ENCODE measurements around the gene PARVA. TPM values are rescaled to one million over a fixed set of nuclear protein-coding genes. Genes with fewer than 3 reads are reported as not detected.

PARVA gene
- total and polyA plus RNA-seq, 9 of the 15 experiments (the other 6 are each of a cell fraction or from before 2014, with no cell fraction given), result 0.11 TPM; not detected in 8

DNA sequence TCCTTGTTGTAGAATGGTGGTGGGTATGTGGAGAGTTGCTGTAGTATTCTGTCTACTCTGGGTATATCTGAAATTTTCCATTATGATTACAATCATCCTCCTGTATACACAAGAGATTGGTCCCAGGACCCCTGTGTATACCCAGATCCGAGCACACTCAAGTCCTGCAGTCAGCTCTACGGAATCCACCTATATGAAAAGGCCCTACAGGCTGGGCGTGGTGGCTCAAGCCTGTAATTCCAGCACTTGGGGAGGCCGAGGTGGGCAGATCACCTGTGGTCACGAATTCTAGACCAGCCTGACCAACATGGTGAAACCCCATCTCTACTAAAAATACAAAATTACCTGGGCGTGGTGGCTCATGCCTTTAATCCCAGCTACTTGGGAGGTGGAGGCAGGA is 17.2 kb downstream of the PARVA start:
- H3K4me1 ChIP-seq (replicated peaks in 1 of 2; ENCODE audit: control insufficient read depth in 2 of 2, insufficient read depth in 2 of 2, low read length in 2 of 2), result no peaks in the 10 kb centered on the region
- 5% methylated on average over 6 of the region's 6 CpGs for WGBS (ENCODE audit: insufficient coverage, low coverage, missing lambda C conversion rate)
- no peak overlapping the region for H2AFZ ChIP-seq (ENCODE audit: low read depth, low read length)
- intact Hi-C loops (cut with micrococcal nuclease) (no loop called here), in situ Hi-C loops (cut with MboI) (no loop called here)
- H3K79me2 ChIP-seq (ENCODE audit: control insufficient read depth, insufficient read depth, low read length), result no peaks in the 10 kb centered on the region
- H3K9ac ChIP-seq (ENCODE audit: insufficient read depth in 1 of 2, low read depth in 2 of 2, low read length in 2 of 2), result no peak overlapping the region
- no peaks in the 10 kb centered on the region for H3K9me3 ChIP-seq (replicated peaks; ENCODE audit: control insufficient read depth, insufficient read depth, low read depth, low read length)
- no peak for DNase-seq (ENCODE audit: extremely low read depth in 1 of 4, low spot score in 3 of 4)
- no peaks in the 10 kb centered on the region for H4K20me1 ChIP-seq (replicated peaks; ENCODE audit: control insufficient read depth, insufficient read depth, low read length)
- BruUV-seq (replicated peaks), result no TSS peak
- ChIA-PET POLR2A (no interaction called here), CTCF (ENCODE audit: low intra/inter-chr PET ratio) (no interaction called here)
- no peaks in the 10 kb centered on the region for H3K36me3 ChIP-seq (ENCODE audit: control insufficient read depth, insufficient read depth, low read length)
- no peak for ATAC-seq
- peaks cover 7 to 17% of the 10 kb centered on the region in 2 experiments; a peak in 2 of 5 replicates for H3K27me3 ChIP-seq (ENCODE audit: control insufficient read depth in 2 of 2, insufficient read depth in 2 of 2, low read length in 2 of 2)
- no peak for TF ChIP-seq ZNF551 (CRISPR knock-in tag; IDR thresholded peaks at IDR 0.05)
- no peak for TF ChIP-seq RCOR1 (IDR thresholded peaks at IDR 0.05; ENCODE audit: borderline replicate concordance in 1 of 2, low read depth in 2 of 2, low read length in 2 of 2)
- FAIRE-seq, result no peak
- no peak overlapping the region for H3K27ac ChIP-seq (ENCODE audit: extremely low read depth, low read depth, low read length)
- no peak overlapping the region for H3K4me3 ChIP-seq
- no peak overlapping the region for H3K4me2 ChIP-seq (ENCODE audit: insufficient read depth, low read length)
- H3K9me1 ChIP-seq (ENCODE audit: control insufficient read depth, insufficient read depth, low read length), result no peaks in the 10 kb centered on the region

DNA sequence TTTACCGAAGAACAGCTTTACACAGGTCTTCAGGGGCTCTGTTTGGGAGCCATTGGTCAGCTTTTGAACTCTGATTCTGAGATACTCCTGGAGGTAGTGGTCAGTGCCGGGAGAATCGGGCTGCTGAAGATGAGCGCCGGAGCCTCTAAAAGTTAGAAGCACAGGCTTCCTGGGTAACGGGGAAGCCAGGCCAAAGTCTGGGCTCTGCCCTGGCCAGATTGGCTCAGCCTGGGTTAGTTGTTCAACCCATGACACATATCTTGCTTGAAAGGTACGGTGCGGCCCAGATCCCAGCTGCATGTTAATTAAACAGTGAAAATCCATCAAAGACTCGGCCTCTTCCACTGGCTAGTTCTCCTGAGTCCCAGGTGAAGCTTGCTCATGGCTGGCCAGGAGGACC is 18.0 kb downstream of the PARVA start:
- Histone ChIP-seq H3K4me1 (replicated peaks in 1 of 2; ENCODE audit: control insufficient read depth in 2 of 2, insufficient read depth in 2 of 2, low read length in 2 of 2) (no peaks in the 10 kb centered on the region), H3K27ac (ENCODE audit: extremely low read depth, low read depth, low read length) (no peak overlapping the region), H3K9ac (ENCODE audit: insufficient read depth in 1 of 2, low read depth in 2 of 2, low read length in 2 of 2) (no peak overlapping the region), H3K9me3 (replicated peaks; ENCODE audit: control insufficient read depth, insufficient read depth, low read depth, low read length) (no peaks in the 10 kb centered on the region), H3K79me2 (ENCODE audit: control insufficient read depth, insufficient read depth, low read length) (no peaks in the 10 kb centered on the region), H4K20me1 (replicated peaks; ENCODE audit: control insufficient read depth, insufficient read depth, low read length) (no peaks in the 10 kb centered on the region), H3K4me3 (no peak overlapping the region), H3K27me3 (ENCODE audit: control insufficient read depth in 2 of 2, insufficient read depth in 2 of 2, low read length in 2 of 2) (peaks cover 7 to 13% of the 10 kb centered on the region in 2 experiments; a peak in 2 of 5 replicates), H3K36me3 (ENCODE audit: control insufficient read depth, insufficient read depth, low read length) (no peaks in the 10 kb centered on the region), H3K9me1 (ENCODE audit: control insufficient read depth, insufficient read depth, low read length) (no peaks in the 10 kb centered on the region), H3K4me2 (ENCODE audit: insufficient read depth, low read length) (no peak overlapping the region), H2AFZ (ENCODE audit: low read depth, low read length) (no peak overlapping the region)
- DNase-seq (ENCODE audit: extremely low read depth in 1 of 4, low spot score in 3 of 4), result no peak
- 7% methylated on average over 8 of the region's 9 CpGs for WGBS (ENCODE audit: insufficient coverage, low coverage, missing lambda C conversion rate)
- in situ Hi-C loops (cut with MboI), result no loop called here
- intact Hi-C loops (cut with micrococcal nuclease), result loop anchor here (5.0 kb wide), 1 partner anchor 63 kb away; no protein-coding TSS in a partner anchor
- ChIA-PET CTCF (ENCODE audit: low intra/inter-chr PET ratio) (no interaction called here), POLR2A (no interaction called here)
- no TSS peak for BruUV-seq (replicated peaks)
- FAIRE-seq, result no peak
- no peak for ATAC-seq
- TF ChIP-seq ZNF384 (IDR thresholded peaks at IDR 0.05; ENCODE audit: low read depth, low read length) (no peak), ZNF77 (CRISPR knock-in tag; IDR thresholded peaks at IDR 0.05) (no peak), CCAR2 (IDR thresholded peaks at IDR 0.05; ENCODE audit: low read depth, low read length) (no peak), ZNF217 (CRISPR knock-in tag; IDR thresholded peaks at IDR 0.05) (no peak), JUN (IDR thresholded peaks at IDR 0.05; ENCODE audit: borderline replicate concordance, low read depth, low read length) (no peak), JUN (CRISPR knock-in tag; IDR thresholded peaks at IDR 0.05; ENCODE audit: borderline replicate concordance) (no peak), CHD2 (IDR thresholded peaks at IDR 0.05; ENCODE audit: low read depth, low read length) (no peak), ZBED1 (IDR thresholded peaks at IDR 0.05) (no peak), SMARCB1 (IDR thresholded peaks at IDR 0.05; ENCODE audit: insufficient read length, low read depth) (no peak), RBM22 (IDR thresholded peaks at IDR 0.05; ENCODE audit: low read depth, low read length, poor library complexity, severe bottlenecking) (no peak), NR2C1 (IDR thresholded peaks at IDR 0.05) (no peak), NR2C1 (tag; IDR thresholded peaks at IDR 0.05) (no peak), MEF2A (IDR thresholded peaks at IDR 0.05; ENCODE audit: control insufficient read depth, low read depth, low read length) (no peak), CBX2 (IDR thresholded peaks at IDR 0.05; ENCODE audit: insufficient read depth, low read length, poor library complexity, severe bottlenecking) (no peak)

Data from K562 (cell line).